Esophagus muscularis mucosa (tissue), 4 donors: Measurements from ENCODE around the gene FBXO48. TPM values are rescaled to one million over a fixed set of nuclear protein-coding genes. Genes with fewer than 3 reads are reported as not detected.

Experiments
- DNase-seq: peaks from one replicate; pipeline ENCODE4 v3.0.0-alpha.2; 2017; ENCODE audit errors: extremely low spot score
- H3K27ac ChIP-seq, 4 donors: fragments of 200-600 bp; sonication (generic); replicated peaks in 1 of 4; 1 replicate in 3 of 4; 2 replicates in 1 of 4; pipeline ENCODE4 v1.5.1; 2016 to 2019; ENCODE audit warnings: mild to moderate bottlenecking in 1 of 4
- H3K27me3 ChIP-seq, 4 donors: fragments of 200-600 bp; sonication (generic); one replicate each; pipeline versions ENCODE4 v1.5.1 to v1.6.0; 2016 to 2019
- H3K36me3 ChIP-seq, 4 donors: fragments of 200-600 bp; sonication (generic); one replicate each; pipeline ENCODE4 v1.5.1; 2016 to 2019
- H3K4me1 ChIP-seq, 4 donors: fragments of 200-600 bp; sonication (generic); one replicate each; pipeline ENCODE4 v1.5.1; 2016 to 2019
- H3K4me3 ChIP-seq, 4 donors: fragments of 200-600 bp; sonication (generic); 1 replicate in 2 of 4; 2 replicates in 2 of 4; pipeline ENCODE4 v1.5.1; 2016 to 2019; ENCODE audit warnings: mild to moderate bottlenecking in 4 of 4, moderate library complexity in 1 of 4
- H3K9me3 ChIP-seq, 4 donors: fragments of 200-600 bp; sonication (generic); 1 replicate in 3 of 4; 2 replicates in 1 of 4; pipeline ENCODE4 v1.5.1; 2016 to 2019
- CTCF ChIP-seq, 3 experiments: fragments of 200-600 bp in 2 of 3; fragments of 450-650 bp in 1 of 3; sonication (generic) in 2 of 3; IDR thresholded peaks; one replicate each; pipeline ENCODE4 v1.5.1; 2017 to 2019; ENCODE audit warnings: antibody characterized with exemption in 3 of 3, mild to moderate bottlenecking in 2 of 3, moderate library complexity in 1 of 3
- EP300 ChIP-seq: sonication (generic); formaldehyde crosslinking; IDR thresholded peaks from one replicate; pipeline ENCODE4 v1.6.1; 2017; ENCODE audit warnings: antibody characterized with exemption
- POLR2A ChIP-seq: fragments of 450-650 bp; IDR thresholded peaks from one replicate; pipeline ENCODE4 v1.6.1; 2017; ENCODE audit warnings: antibody characterized with exemption, moderate library complexity, mild to moderate bottlenecking, low read depth
- POLR2AphosphoS5 ChIP-seq, 2 donors: sonication (generic); formaldehyde crosslinking; IDR thresholded peaks; one replicate each; pipeline ENCODE4 v1.6.1; 2017; ENCODE audit warnings: antibody characterized with exemption in 2 of 2
- WGBS: methylation state at CpG from one replicate; pipeline ENCODE4 v1.1.5; 2018; 5-methylcytosine and 5-hydroxymethylcytosine counted together
- intact Hi-C: fragments of 100-400 bp; cut with DNase I; formaldehyde crosslinking; loops from one replicate; pipeline ENCODE4 v1.15.1; 2023
- total RNA-seq, 4 donors: library from RNA; depleted of rRNA; stranded (reverse); fragments of >200 nt; gene quantifications; one replicate each; pipeline versions ENCODE4 v1.1.0 to v1.2.1, GENCODE V29; 2016

Gene FBXO48
- total RNA-seq, 4 donors from 2014 or later = 0.33 to 0.83 (median 0.59) TPM

- TF ChIP-seq CTCF (IDR thresholded peaks at IDR 0.05) (no peak), EP300 (no peak), POLR2A (no peak)
- 0% methylated on average over 11 of the region's 18 CpGs for WGBS
- no peaks in the 10 kb centered on the region for H3K9me3 ChIP-seq
- H3K27ac ChIP-seq = peak overlapping the region; percentile 80 to 91 (median 86)
- H3K36me3 ChIP-seq = no peaks in the 10 kb centered on the region
- intact Hi-C loops = loop anchor here (5.0 kb wide), 2 partner anchors 366 to 461 kb away; no protein-coding TSS in a partner anchor
- H3K4me1 ChIP-seq = peaks cover 12 to 26% (median 22%) of the 10 kb centered on the region in 4 donors
- H3K27me3 ChIP-seq = no peaks in the 10 kb centered on the region
- DNase-seq = no peak
- peak overlapping the region; percentile 77 to 91 (median 86) for H3K4me3 ChIP-seq
Observed at GRCh38 chr2:68466778-68467076, 367 bp downstream of the FBXO48 start.

GRCh38 chr2:68466361-68466777, 725 bp downstream of the FBXO48 start:
- intact Hi-C loops = loop anchor here (5.0 kb wide), 2 partner anchors 366 to 461 kb away; no protein-coding TSS in a partner anchor
- 9% methylated on average over 11 of the region's 11 CpGs for WGBS
- no peaks in the 10 kb centered on the region for H3K27me3 ChIP-seq
- no peaks in the 10 kb centered on the region for H3K36me3 ChIP-seq
- DNase-seq = no peak
- no peak for TF ChIP-seq POLR2A
- TF ChIP-seq CTCF (IDR thresholded peaks at IDR 0.05) = peak in 1 of 3 experiments; percentile 6
- H3K27ac ChIP-seq = peak overlapping the region; percentile 80 to 91 (median 86)
- H3K9me3 ChIP-seq = no peaks in the 10 kb centered on the region
- H3K4me3 ChIP-seq = peak overlapping the region; percentile 77 to 91 (median 86)
- peaks cover 12 to 26% (median 22%) of the 10 kb centered on the region in 4 donors for H3K4me1 ChIP-seq

- Histone ChIP-seq H3K9me3 (no peaks in the 10 kb centered on the region), H3K4me1 (peaks cover 12 to 26% (median 22%) of the 10 kb centered on the region in 4 donors), H3K27me3 (no peaks in the 10 kb centered on the region), H3K36me3 (no peaks in the 10 kb centered on the region), H3K27ac (no peak overlapping the region), H3K4me3 (no peak overlapping the region)
- intact Hi-C loops = loop anchor here (2.0 to 5.0 kb wide), 3 partner anchors 250 to 462 kb away; no protein-coding TSS in a partner anchor
- WGBS = 89% methylated on average over 7 of the region's 7 CpGs
- DNase-seq = no peak
- TF ChIP-seq POLR2AphosphoS5 (IDR thresholded peaks at IDR 0.05) (no peak), POLR2A (no peak), CTCF (IDR thresholded peaks at IDR 0.05) (no peak), EP300 (no peak)
Observed at GRCh38 chr2:68465081-68465916, 1.8 kb downstream of the FBXO48 start.

GRCh38 chr2:68464651-68465050, 2.4 kb downstream of the FBXO48 start:
- Histone ChIP-seq H3K36me3 (no peaks in the 10 kb centered on the region), H3K9me3 (no peaks in the 10 kb centered on the region), H3K4me1 (peaks cover 12 to 26% (median 22%) of the 10 kb centered on the region in 4 donors), H3K4me3 (no peak overlapping the region), H3K27me3 (no peaks in the 10 kb centered on the region), H3K27ac (no peak overlapping the region)
- DNase-seq = no peak
- 89% methylated on average over 5 of the region's 5 CpGs for WGBS
- no peak for TF ChIP-seq POLR2A
- TF ChIP-seq POLR2AphosphoS5 (IDR thresholded peaks at IDR 0.05) = no peak
- no peak for TF ChIP-seq CTCF (IDR thresholded peaks at IDR 0.05)
- no peak for TF ChIP-seq EP300
- intact Hi-C loops = loop anchor here (2.0 to 5.0 kb wide), 3 partner anchors 250 to 463 kb away; no protein-coding TSS in a partner anchor
